Measurements from ENCODE around the gene MBOAT2. TPM values are rescaled to one million over a fixed set of nuclear protein-coding genes. Genes with fewer than 3 reads are reported as not detected.

The MBOAT2 gene
- total RNA-seq, 1 donor from 2014 or later = 72.5 TPM

- Mint-ChIP-seq H3K27ac (ENCODE audit: unreplicated experiment) (no peak overlapping the region), H3K4me3 (ENCODE audit: unreplicated experiment) (no peak overlapping the region), H3K4me1 (ENCODE audit: low read depth, unreplicated experiment) (peaks cover 1% of the 10 kb centered on the region), H3K9me3 (ENCODE audit: unreplicated experiment) (no peaks in the 10 kb centered on the region), H3K36me3 (ENCODE audit: unreplicated experiment) (no peaks in the 10 kb centered on the region), H3K27me3 (ENCODE audit: unreplicated experiment) (no peaks in the 10 kb centered on the region)
- no peak for TF ChIP-seq CTCF (IDR thresholded peaks at IDR 0.05; ENCODE audit: partially characterized antibody, unreplicated experiment)
- no peak for DNase-seq
These were observed 183.5 kb downstream of the MBOAT2 start for GRCh38 chr2:8819948-8820347.

- no peaks in the 10 kb centered on the region for H3K36me3 Mint-ChIP-seq (ENCODE audit: unreplicated experiment)
- no peak for TF ChIP-seq CTCF (IDR thresholded peaks at IDR 0.05; ENCODE audit: partially characterized antibody, unreplicated experiment)
- no peak for DNase-seq
- H3K4me1 Mint-ChIP-seq (ENCODE audit: low read depth, unreplicated experiment) = peaks cover 3% of the 10 kb centered on the region
- no peak overlapping the region for H3K27ac Mint-ChIP-seq (ENCODE audit: unreplicated experiment)
- H3K4me3 Mint-ChIP-seq (ENCODE audit: unreplicated experiment) = no peak overlapping the region
- no peaks in the 10 kb centered on the region for H3K27me3 Mint-ChIP-seq (ENCODE audit: unreplicated experiment)
- no peaks in the 10 kb centered on the region for H3K9me3 Mint-ChIP-seq (ENCODE audit: unreplicated experiment)
These were observed 184.3 kb downstream of the MBOAT2 start for GRCh38 chr2:8819194-8819593.

DNA sequence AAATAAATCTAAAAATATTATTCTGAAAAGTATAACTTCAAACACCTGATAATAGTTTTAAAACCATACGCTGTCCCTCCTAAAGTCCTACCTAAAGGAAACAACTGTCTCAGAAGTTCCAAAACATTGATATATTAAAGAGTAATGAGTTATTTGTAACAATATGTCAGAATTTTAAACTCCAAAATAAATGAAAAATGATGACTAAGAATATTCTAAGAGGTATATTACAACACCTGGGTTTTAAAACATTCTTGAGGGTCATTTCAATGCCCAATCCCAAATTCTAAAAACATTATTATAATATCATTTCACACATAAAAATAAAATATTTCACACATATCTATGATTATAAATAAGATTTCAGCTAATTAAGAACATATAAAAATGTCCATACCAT lies 186.3 kb downstream of the MBOAT2 start:
- no peak overlapping the region for H3K4me3 Mint-ChIP-seq (ENCODE audit: unreplicated experiment)
- no peaks in the 10 kb centered on the region for H3K27me3 Mint-ChIP-seq (ENCODE audit: unreplicated experiment)
- DNase-seq = no peak
- no peak for TF ChIP-seq CTCF (IDR thresholded peaks at IDR 0.05; ENCODE audit: partially characterized antibody, unreplicated experiment)
- H3K4me1 Mint-ChIP-seq (ENCODE audit: low read depth, unreplicated experiment) = peaks cover 3% of the 10 kb centered on the region
- H3K9me3 Mint-ChIP-seq (ENCODE audit: unreplicated experiment) = no peaks in the 10 kb centered on the region
- H3K36me3 Mint-ChIP-seq (ENCODE audit: unreplicated experiment) = no peaks in the 10 kb centered on the region
- no peak overlapping the region for H3K27ac Mint-ChIP-seq (ENCODE audit: unreplicated experiment)

- H3K4me3 Mint-ChIP-seq (ENCODE audit: unreplicated experiment) = no peak overlapping the region
- H3K36me3 Mint-ChIP-seq (ENCODE audit: unreplicated experiment) = peaks cover 8% of the 10 kb centered on the region
- peaks cover 2% of the 10 kb centered on the region for H3K27me3 Mint-ChIP-seq (ENCODE audit: unreplicated experiment)
- DNase-seq = no peak
- no peak overlapping the region for H3K27ac Mint-ChIP-seq (ENCODE audit: unreplicated experiment)
- no peaks in the 10 kb centered on the region for H3K9me3 Mint-ChIP-seq (ENCODE audit: unreplicated experiment)
- no peak for TF ChIP-seq CTCF (IDR thresholded peaks at IDR 0.05; ENCODE audit: partially characterized antibody, unreplicated experiment)
- no peaks in the 10 kb centered on the region for H3K4me1 Mint-ChIP-seq (ENCODE audit: low read depth, unreplicated experiment)
These were observed 196.4 kb downstream of the MBOAT2 start for GRCh38 chr2:8806885-8807704.
